Fibroblast of pulmonary artery (primary cell): ENCODE measurements around the gene LIMA1.
"Not testable (repeated sequence)": the region's sequence is repeated elsewhere in the genome, so short reads cannot be mapped to it uniquely, and the experiment has no call there.

ENCODE experiments used
- DNase-seq: peaks from one replicate; pipeline ENCODE4 v3.0.0-alpha.2; 2010; ENCODE audit warnings: low read depth
- H3K4me3 ChIP-seq: replicated peaks from 2 replicates; pipeline ENCODE4 v1.5.1; 2011; ENCODE audit warnings: low read depth, mild to moderate bottlenecking, control low read depth, low read length, moderate library complexity
- CTCF ChIP-seq: IDR thresholded peaks from 2 replicates; pipeline ENCODE4 v1.5.1; 2011; ENCODE audit warnings: mild to moderate bottlenecking, control low read depth, low read length, inconsistent platforms; ENCODE audit errors: missing control alignments

The LIMA1 gene

DNA sequence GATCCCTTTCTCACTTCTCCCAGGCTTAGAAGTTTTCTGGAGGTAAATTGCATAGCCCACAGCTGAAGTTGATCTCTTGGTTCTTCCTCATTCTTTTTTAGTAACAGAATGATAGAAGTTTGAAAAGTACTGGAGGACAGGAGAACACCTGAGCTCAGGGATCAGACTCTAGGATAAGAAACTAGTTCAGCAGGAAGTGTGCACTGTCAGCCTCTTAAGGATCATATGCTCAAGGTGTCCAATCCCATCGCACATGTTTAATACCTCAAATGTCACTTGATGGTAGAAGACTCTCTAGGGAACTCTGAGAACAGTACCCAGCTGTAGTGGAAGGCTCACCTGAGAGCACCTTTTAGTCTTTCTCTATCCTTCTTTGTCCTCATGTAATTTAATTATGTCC lies 14.7 kb upstream of the LIMA1 start:
- no peak overlapping the region for H3K4me3 ChIP-seq
- TF ChIP-seq CTCF, result no peak
- DNase-seq, result no peak

- no peak for TF ChIP-seq CTCF
- no peak for DNase-seq
- no peak overlapping the region for H3K4me3 ChIP-seq
Measured at GRCh38 chr12:50297027-50297426, 13.7 kb upstream of the LIMA1 start.

- no peak for DNase-seq
- TF ChIP-seq CTCF, result no peak
- H3K4me3 ChIP-seq, result no peak overlapping the region
Measured at GRCh38 chr12:50296554-50296953, 13.2 kb upstream of the LIMA1 start.

DNA sequence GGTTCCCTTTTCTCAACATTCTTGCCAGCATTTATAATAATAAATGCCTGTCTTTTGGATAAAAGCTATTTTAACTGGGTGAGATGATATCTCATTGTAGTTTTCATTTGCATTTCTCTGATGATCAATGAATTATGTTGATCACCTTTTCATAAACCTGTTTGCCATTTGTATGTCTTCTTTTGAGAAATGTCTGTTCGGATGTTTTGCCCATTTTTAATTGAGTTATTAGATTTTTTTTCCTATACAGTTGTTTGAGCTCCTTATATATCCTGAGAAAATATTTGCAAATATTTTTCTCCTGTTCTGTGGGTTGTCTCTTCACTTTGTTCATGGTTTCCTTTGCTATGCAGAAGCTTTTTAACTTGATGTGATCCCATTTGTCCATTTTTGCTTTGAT lies 8.1 kb upstream of the LIMA1 start:
- TF ChIP-seq CTCF, result no peak
- no peak for DNase-seq
- H3K4me3 ChIP-seq, result no peak overlapping the region

GRCh38 chr12:50290692-50291091 lies 7.4 kb upstream of the LIMA1 start:
- H3K4me3 ChIP-seq, DNase-seq: not testable (repeated sequence)

- no peak overlapping the region for H3K4me3 ChIP-seq
- no peak for DNase-seq
- no peak for TF ChIP-seq CTCF
Measured at GRCh38 chr12:50287271-50287670, 4.0 kb upstream of the LIMA1 start.

- H3K4me3 ChIP-seq, result no peak overlapping the region
- TF ChIP-seq CTCF, result no peak
- no peak for DNase-seq
Measured at GRCh38 chr12:50285253-50285652, 1.9 kb upstream of the LIMA1 start.
